ENCODE data around the gene EMC9.

GRCh38 chr14:24144451-24144850 lies 3.1 kb upstream of the EMC9 start:
- TF ChIP-seq POU2F2 (IDR thresholded peaks at IDR 0.05; ENCODE audit: low read depth, low read length) (no peak), POLR2A (IDR thresholded peaks at IDR 0.05; ENCODE audit: low read depth, low read length) (no peak), PAX5 (IDR thresholded peaks at IDR 0.05; ENCODE audit: insufficient read depth, low read length, severe bottlenecking) (no peak), POLR2AphosphoS5 (IDR thresholded peaks at IDR 0.05; ENCODE audit: low read depth, low read length) (no peak), TAF1 (IDR thresholded peaks at IDR 0.05; ENCODE audit: low read depth, low read length) (no peak), SPI1 (IDR thresholded peaks at IDR 0.05; ENCODE audit: low read depth, low read length) (no peak)

Data from GM12891 (cell line).